Retina (tissue), 1 donor: Measurements from ENCODE around the gene MT1A.
"Not testable (repeated sequence)": the region's sequence is repeated elsewhere in the genome, so short reads cannot be mapped to it uniquely, and the experiment has no call there.

Source experiments
- DNase-seq: peaks from one replicate; pipeline ENCODE4 v3.0.0-alpha.2; 2016

MT1A gene

DNA sequence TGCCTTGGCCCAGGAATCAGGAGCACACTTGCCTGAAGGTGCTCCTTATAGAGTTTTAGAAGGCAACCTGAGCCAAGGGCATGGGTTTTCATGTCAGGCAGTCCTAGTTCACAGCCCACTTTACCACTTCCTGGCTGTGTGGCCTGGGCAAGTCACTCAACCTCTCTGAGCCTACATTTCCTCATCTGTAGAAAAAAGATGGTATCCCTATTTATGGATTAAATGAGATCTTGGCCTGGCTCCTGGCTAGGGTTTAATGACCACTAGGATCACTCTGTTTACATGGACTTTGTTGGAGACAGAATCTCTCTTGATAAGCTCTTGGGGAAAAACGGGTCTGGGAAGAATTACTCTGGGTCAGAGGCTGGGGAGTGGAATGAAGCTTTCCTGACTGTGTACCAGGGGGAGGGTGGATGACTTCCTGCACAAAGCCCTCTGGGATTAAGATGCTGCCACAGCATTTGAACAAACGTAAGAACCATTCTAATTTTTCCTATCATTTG lies 27.8 kb upstream of the MT1A start:
- DNase-seq, result no peak

DNA sequence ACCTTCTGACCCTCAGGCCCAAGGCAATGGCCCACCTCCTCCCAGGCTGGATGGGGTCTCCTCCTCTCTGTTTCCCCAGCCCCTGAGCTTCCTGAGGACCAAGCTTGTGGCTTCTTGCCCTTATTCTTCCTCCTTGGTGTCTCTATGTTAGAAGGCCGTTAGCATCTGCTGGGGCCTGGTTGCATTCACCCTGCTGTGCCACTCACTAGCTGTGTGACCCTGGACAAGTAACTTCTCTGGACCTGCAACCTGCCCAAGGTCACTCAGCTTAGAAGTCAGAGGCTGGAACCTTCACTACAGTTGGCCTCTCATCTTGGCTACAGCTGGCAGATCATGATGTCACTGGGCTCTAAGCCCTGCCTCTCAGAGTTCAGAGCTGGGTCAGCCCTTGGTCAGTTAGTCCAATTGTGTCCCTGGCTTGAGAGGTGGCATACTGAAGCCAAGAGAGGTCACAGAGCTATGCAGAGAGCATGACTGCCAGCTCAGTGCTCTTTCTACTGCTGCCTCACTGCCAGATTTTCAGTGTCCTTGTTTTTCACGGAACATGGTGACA lies 27.1 kb upstream of the MT1A start:
- no peak for DNase-seq

DNA sequence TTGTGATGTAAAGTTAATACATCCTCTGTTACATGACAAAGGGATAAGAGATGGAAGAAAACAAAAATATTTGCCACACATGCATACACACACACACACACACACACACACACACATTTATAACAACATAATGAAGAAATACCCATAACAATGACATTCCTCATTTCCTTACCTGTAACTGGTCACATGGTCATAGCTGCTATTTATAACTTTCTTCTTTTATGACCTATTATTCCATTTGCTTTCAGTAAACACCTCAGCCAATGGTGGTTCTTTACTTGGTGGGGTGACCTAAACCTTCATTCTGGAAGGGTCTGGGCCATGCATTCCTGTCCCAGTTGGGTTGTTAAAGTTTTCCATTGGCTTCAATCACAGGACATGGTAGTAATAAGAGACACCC lies 24.8 kb upstream of the MT1A start:
- no peak for DNase-seq

DNA sequence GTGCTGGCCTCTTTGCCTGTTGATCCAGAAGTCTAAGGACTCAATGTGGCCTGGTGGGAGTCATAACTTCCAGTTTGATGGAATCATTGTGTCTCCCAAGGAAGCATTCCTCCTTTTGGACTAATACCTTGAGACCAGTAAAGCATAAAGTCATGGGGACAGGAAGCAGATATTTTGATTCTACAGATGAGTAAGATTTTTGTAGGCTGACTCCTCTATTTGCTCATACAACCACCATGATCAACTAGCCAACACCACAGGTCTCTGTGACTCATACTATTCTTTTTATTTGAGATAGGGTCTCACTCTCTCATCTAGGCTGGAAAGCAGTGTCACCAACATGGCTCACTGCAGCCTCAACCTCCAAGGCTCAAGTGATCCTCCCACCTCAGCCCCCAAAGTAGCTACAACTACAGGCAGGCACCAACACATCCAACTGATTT lies 23.9 kb upstream of the MT1A start:
- DNase-seq, result no peak

DNA sequence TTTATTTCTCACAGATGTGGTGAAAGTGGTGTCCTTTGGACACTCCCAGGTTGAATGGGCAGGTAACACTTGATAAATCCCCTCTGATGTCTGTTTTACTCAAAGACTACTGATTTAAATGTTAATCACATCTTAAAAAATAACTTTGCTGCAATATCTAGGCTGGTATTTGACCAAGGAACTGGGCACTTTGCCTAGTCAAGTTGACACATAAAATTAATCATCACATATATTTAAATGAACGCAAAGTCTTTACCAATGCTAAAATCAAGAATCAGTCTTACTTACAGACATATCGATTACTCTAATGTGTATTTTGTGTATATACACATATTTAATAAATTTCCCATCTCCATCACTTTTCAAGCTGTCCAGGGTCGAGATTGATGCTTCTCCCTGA lies 23.1 kb upstream of the MT1A start:
- DNase-seq, result no peak

DNA sequence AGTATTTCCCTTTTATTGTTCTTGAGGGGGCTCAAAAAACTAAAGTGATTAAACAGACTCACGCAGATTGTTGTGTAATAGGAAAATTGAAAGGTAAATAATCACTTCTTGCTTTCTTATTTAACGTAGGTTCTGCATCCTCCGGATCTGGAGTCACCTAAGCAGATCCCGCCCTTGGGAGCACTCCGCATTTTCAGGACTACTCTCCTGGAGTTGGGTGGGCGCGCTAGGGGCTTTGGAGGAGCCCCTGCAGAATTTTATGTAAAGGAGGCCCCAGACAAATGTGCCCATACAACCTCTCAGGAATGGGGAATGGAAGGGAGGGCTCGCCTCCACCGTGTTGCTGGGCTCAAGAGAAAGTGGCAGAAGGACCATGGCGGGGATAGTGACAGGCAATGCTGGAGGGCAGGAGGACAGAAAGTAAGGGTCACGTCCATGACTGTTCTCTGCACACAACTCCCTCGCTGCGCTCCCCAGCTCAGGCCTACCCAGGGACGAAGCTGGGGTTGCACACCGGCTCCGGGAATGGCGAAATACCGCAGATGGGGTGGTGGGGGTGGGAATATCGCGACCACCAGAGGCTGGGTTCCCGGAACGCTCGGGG lies 21.8 kb upstream of the MT1A start:
- no peak for DNase-seq

DNA sequence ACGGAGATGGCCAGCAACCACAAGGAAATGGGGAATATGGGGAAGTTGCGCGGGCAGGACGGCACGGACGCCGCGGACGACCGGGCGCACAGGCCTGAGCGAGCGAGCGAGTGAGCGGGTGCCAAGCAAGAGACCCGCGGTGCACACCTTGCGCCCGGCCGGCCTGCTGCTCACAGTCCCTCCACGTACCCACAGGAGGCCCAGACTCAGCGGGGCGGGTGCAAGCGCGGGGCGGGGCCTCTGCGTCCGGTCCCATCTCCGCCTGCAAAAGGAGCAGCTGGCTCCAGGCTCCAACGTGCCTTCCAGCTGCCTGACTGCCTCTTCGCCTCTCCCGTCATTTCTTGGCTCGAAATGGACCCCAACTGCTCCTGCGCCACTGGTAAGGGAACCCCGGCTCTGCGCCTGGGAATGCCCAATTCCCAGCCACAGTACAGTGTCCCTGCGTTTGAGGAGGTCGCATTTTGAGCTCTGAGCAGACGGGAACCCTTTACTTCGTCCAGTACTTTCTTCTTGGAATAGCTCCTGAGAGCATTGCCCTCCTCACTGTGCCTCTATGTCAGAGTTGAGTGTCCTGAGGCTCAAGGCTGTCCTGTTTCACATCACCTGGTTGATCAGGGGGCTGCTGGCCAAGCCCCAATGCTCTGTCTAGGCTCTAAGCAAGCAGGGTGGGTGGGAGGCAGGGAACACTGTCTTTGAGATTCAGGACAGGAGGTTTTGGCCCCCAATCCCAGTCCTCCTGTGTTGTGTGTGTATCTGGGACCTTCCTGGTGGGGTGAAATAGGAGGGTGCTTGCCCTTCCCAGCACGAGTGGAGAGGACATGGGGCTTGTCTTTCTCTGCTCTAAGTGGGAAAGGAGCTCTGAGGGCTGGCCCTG lies 21.0 kb upstream of the MT1A start:
- DNase-seq, result peak; percentile 62

DNA sequence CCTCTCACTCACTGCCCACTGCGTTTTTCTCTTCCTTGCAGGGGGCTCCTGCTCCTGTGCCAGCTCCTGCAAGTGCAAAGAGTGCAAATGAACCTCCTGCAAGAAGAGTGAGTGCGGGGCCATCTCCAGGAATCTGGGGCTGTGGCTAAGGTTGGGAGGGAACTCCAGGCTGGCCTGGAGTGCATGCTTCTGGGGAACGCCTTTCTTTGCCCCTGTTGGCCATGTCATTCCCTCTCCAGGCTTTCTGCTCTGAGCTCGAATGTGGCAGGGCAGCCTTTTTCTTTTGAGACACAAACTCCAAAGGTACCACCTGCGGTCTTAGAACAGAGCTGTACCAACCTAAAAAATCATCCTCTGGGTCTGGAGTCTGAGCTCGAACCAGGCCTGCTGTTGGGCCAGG lies 20.3 kb upstream of the MT1A start:
- DNase-seq, result no peak

DNA sequence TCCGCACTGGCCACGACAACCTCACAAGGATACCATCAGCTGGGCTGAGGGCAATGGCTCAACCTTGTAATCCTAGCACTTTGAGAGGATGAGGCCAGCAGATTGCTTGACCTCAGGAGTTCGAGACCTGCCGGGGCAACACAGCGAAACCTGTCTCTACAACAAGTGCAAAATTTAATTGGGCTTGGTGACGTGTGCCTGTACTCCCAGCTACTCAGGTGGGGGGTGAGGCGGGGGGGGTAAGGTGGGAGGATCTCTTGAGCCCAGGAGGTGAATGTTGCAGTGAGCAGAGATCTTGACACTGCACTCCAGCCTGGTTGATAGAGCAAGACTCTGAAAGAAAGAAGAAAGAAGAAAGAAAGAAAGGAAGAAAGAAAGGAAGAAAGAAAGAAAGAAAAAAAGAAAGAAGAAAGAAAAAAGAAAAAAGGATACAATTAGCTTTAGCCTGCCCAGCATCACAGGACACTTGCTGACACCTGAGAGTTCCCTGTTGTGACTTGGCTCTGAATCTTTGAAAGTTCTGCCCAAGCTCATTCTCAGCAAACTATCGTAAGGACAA lies 18.0 kb upstream of the MT1A start:
- DNase-seq, result no peak

DNA sequence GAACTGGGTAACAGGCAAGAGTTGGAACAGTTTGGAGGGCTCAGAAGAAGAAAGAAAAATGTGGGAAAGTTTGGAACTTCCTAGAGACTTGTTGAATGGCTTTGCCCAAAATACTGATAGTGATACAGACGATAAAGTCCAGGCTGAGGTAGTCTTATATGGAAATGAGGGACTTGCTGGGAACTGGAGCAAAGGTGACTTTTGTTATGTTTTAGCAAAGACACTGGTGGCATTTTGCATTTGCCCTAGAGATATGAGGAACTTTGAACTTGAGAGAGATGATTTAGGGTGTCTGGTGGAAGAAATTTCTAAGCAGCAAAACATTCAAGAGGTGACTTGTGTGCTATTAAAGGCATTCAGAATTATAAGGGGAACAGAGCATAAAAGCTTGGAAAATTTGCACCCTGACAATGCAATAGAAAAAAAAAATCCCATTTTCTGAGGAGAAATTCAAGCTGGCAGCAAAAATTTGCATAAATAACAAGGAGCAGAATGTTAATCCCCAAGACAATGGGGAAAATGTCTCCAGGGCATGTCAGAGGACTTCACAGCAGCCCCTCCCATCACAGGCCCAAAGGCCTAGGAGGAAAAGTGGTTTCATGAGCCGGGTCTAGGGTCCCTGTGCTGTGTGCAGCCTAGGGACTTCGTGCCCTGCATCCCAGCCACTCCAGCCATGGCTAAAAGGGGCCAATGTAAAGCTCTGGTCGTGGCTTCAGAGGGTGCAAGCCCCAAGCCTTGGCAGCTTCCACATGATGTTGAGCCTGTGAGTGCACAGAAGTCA lies 16.6 kb upstream of the MT1A start:
- DNase-seq, result not testable (repeated sequence)

DNA sequence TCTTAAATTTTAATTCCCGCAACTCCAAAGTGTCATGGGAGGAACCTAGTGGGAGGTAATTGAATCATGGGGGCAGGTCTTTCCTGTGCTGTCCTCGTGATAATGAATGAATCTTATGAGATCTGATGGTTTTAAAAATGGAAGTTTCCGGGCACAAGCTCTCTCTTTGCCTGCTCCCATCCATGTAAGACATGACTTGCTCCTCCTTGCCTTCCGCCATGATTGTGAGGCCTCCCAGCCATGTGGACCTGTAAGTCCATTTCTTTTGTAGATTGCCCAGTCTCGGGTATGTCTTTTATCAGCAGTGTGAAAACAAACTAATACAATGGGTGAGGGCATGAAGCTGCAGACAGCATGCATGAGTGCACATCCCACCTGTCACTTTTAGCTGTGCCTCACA lies 15.3 kb upstream of the MT1A start:
- DNase-seq, result not testable (repeated sequence)

DNA sequence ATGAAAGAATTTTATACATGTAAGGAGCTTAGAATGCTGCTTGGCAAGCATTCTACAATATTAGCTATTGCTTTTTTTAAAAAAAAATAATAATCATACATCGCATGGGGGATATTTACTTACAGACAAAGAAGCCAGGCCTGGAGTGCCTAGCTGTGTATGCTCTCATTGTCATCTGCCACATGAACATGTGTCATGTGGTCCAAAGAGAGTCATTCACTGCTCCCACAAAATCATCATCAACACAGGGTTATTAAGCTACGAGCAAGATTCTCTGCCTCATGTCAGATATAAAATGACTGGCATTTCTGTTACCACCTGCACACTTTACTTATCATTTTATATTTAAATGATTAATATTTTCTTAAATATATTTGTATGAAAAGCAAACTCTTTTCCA lies 14.8 kb upstream of the MT1A start:
- DNase-seq, result no peak

DNA sequence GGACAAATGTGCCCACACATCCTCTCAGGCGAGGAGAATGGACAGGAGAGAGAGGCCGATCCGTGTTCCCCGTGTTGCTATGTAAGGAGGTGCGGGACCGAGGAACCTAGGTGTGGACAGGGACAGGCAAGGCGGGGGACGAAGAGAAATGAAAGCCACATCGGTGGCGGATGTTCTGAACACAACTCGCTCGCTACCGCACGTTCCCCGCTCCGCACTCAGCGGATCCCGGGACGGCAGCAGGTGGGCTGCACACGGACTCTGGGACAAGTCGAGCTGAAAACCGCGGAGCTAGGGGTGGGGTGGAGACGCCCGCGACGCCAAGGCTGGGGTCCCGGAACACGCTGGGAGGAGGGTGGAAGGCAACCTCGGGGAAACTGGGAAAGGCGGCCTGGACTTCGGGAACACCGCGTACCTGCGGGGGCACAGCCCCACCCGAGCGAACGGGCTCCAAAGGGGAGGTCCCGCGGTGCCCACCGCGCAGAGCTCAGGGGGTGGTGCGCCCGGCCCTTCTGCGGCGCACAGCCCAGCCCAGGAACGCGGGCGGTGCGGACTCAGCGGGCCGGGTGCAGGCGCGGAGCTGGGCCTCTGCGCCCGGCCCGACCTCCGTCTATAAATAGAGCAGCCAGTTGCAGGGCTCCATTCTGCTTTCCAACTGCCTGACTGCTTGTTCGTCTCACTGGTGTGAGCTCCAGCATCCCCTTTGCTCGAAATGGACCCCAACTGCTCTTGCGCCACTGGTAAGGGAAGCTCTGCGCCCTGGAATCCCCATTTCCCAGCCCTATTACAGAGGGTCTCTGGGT lies 13.1 kb upstream of the MT1A start, which contains the start of gene MT1E:
TSS of gene MT1E (plus strand) at position 642 of the 803 bp plus-strand sequence. CDS start at position 713, 71 bp downstream.
- peak; percentile 77 for DNase-seq

DNA sequence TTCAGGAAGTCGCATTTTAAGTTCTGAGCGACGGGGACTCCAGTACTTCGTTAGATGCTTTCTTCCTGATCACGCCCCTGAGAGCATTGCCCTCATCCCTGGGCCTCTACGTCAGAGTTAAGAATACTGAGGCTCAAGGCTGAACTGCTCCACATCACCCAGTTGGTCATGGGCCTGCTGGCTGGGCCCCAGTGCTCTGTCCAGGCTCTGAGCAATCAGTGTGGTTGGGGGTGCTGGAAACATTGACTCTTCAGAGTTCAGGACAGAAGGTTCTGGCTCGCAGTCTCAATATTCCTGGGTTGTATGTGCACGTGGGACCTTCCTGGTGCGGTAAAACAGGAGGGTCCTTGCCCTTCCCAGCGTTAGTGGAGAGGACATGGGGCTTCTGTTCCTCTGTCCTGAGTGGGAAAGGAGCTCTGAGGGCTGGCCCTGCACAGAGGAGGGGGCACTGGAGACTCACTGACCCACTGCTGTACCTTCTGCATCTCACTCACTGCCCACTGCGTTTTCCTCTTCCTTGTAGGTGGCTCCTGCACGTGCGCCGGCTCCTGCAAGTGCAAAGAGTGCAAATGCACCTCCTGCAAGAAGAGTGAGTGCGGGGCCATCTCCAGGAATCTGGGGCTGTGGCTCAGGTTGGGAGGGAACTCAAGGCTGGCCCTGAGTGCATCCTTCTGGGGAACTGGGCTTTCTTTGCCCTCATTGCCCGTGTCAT lies 12.4 kb upstream of the MT1A start:
- no peak for DNase-seq

DNA sequence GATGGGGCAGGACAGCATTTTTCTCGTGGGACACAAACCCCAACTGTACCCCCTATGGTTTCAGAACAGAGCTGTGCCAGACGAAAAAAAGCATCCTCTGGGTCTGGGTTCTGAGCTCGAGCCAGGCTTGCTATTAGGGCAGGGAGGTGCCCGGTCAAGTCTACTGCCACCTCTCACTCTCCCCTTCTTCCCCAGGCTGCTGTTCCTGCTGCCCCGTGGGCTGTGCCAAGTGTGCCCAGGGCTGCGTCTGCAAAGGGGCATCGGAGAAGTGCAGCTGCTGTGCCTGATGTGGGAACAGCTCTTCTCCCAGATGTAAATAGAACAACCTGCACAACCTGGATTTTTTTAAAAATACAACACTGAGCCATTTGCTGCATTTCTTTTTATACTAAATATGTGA lies 11.8 kb upstream of the MT1A start:
- DNase-seq, result no peak

DNA sequence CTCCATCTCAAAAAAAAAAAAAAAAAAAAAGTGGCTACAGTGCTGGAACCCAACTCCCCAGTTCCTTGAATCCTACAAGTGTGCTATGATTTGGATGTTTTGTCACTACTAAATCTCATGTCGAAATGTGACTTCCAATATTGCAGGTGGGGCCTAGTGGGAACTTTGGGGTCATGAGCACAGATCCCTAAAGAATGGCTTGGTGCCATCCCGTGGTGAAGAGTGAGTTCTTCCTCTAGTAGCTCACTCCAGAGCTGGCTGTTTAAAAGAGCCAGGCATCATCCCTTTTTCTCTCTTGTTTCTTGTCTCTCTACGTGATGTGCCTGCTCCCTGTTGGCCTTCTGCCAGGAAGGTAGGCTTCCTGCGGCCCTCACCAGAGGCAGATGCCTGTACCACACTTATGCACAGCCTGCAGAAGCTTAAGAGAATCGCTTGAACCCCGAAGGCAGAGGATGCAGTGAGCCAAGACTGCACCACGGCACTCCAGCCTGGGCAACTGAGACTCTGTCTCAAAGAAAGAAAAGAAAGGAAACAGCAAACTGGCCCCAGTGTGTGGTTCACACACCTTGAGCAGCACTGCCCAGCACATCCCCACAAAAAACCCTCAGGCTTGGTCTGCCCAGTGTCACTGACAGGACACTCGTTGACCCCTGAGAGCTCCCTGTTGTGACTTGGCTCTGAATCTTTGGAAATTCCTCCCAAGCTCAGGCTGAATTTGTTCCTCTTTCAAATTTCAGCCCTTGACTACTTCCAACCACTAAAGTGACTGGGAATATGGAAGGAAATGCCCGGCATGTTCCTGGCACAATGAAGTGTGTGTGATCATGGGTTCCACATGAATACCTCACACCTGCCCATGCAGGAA lies 9.7 kb upstream of the MT1A start:
- DNase-seq, result no peak

DNA sequence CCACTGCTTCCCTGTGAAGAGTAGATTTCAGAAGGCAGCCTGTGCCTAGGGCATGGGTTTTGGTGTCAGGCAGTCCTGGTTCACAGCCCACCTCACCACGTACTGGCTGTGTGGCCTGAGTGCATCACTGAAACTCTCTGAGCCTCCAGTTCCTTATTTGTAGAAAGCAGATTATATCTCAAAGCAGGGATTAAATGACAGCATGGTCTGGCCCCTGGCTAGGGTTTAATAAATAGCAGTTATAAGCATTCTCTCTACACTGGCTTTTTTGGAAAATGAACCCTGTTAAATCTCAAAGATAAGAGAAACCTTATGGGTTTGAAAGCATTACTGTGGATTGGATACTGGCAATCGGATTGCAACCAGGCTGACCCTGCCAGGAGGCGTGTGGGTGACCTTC lies 8.9 kb upstream of the MT1A start:
- no peak for DNase-seq

DNA sequence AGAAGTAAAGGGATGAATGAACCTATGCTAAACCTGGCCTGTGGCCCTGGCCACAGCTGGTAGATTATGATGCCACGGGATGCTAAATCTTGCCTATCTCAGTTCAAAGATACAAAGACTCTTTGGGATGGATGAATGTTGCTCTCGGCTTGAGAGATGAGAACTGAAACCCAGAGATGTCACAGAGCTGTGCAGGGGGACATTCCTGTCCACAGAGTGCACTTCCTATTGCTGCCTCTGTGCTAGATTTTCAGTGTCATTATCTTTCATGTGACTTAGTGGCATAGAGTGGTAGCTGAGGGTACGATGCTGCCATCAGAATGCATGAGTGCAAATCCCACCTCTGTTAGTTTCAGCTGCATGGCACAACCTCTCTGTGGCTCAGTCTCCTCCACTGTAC lies 8.3 kb upstream of the MT1A start:
- no peak for DNase-seq

DNA sequence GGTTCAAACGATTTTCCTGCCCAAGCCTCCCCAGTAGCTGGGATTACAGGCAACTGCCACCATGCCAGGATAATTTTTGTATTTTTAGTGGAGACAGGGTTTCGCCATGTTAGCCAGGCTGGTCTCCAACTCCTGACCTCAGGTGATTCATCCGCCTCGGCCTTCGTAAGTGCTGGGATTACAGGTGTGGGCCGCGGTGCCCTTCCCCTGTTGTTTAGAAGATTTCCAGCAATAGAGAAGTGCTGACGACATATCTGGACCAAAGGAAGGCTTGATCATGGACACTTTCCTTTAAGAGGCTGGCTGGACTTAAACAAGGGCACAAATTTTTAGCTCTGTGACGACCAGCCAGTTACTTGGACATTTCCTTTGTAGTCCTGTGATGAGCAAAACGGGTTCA lies 7.3 kb upstream of the MT1A start:
- DNase-seq, result no peak

DNA sequence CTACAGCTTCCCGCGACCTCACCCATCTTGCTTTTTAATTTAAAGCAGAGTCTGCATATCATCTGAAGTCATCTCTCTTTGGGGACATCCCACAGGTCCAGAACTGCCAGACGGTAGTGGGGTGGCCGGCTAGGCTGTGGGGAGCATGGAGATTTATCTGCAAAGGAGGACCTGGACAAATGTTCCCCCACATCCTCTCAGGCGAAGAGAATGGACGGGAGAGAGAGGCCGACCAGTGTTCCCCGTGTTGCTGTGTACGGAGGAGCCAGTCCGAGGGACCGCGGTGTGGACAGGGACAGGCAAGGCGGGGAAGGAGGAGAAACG lies 6.7 kb upstream of the MT1A start:
- no peak for DNase-seq
